Mesenchymal stem cell (in vitro differentiated cells and primary cell): Measurements from ENCODE around the gene TSSK3.

Experiments used
- DNase-seq: peaks from one replicate; pipeline ENCODE4 v3.0.0-alpha.2; 2013
- H2AFZ ChIP-seq: one replicate; pipeline ENCODE4 v1.6.1; 2013; ENCODE audit warnings: low read depth, mild to moderate bottlenecking, control low read depth, inconsistent platforms, low read length, moderate library complexity
- H2AK5ac ChIP-seq: 2 replicates; pipeline ENCODE4 v1.6.1; 2013; ENCODE audit warnings: low read length, moderate library complexity, mild to moderate bottlenecking, inconsistent platforms; ENCODE audit not compliant: severe bottlenecking
- H2BK120ac ChIP-seq: one replicate; pipeline ENCODE4 v1.6.1; 2013; ENCODE audit warnings: low read depth, mild to moderate bottlenecking, inconsistent platforms, low read length, moderate library complexity
- H2BK12ac ChIP-seq, 2 experiments: one replicate each; pipeline ENCODE4 v1.6.1; 2013; ENCODE audit warnings: inconsistent platforms in 2 of 2, low read length in 2 of 2, mild to moderate bottlenecking in 2 of 2, moderate library complexity in 2 of 2, control low read depth in 1 of 2
- H2BK15ac ChIP-seq: one replicate; pipeline ENCODE4 v1.6.1; 2013; ENCODE audit warnings: mild to moderate bottlenecking, low read depth, inconsistent platforms; ENCODE audit not compliant: poor library complexity, severe bottlenecking
- H2BK5ac ChIP-seq: 2 replicates; pipeline ENCODE4 v1.6.1; 2013; ENCODE audit warnings: low read depth, mild to moderate bottlenecking, low read length, control low read depth, inconsistent platforms; ENCODE audit not compliant: poor library complexity, severe bottlenecking
- H3K14ac ChIP-seq, 2 experiments: one replicate each; pipeline ENCODE4 v1.6.1; 2013; ENCODE audit warnings: inconsistent platforms in 2 of 2, low read length in 2 of 2, control low read depth in 1 of 2, mild to moderate bottlenecking in 1 of 2, moderate library complexity in 1 of 2
- H3K18ac ChIP-seq, 2 experiments: one replicate each; pipeline ENCODE4 v1.6.1; 2013; ENCODE audit warnings: inconsistent platforms in 2 of 2, low read length in 2 of 2, control low read depth in 1 of 2, low read depth in 1 of 2, mild to moderate bottlenecking in 1 of 2
- H3K23ac ChIP-seq, 2 experiments: one replicate each; pipeline ENCODE4 v1.6.1; 2013; ENCODE audit warnings: inconsistent platforms in 2 of 2, low read length in 2 of 2, mild to moderate bottlenecking in 2 of 2, moderate library complexity in 2 of 2, control low read depth in 1 of 2
- H3K27ac ChIP-seq: 2 replicates; pipeline ENCODE4 v1.5.1; 2013; ENCODE audit warnings: mild to moderate bottlenecking, moderate library complexity, low read length, control low read depth, inconsistent platforms; ENCODE audit not compliant: poor library complexity, severe bottlenecking
- H3K27me3 ChIP-seq, 2 experiments: 2 replicates each; pipeline versions ENCODE4 v1.6.1 to v1.7.0; 2013; ENCODE audit warnings: low read length in 2 of 2, mild to moderate bottlenecking in 2 of 2, moderate library complexity in 2 of 2, control low read depth in 1 of 2, inconsistent platforms in 1 of 2; ENCODE audit not compliant: control insufficient read depth in 1 of 2, insufficient read depth in 1 of 2
- H3K36me3 ChIP-seq, 2 experiments: 2 replicates each; pipeline versions ENCODE4 v1.6.1 to v1.7.0; 2013; ENCODE audit warnings: low read length in 2 of 2, control low read depth in 1 of 2, inconsistent platforms in 1 of 2, low read depth in 1 of 2, mild to moderate bottlenecking in 1 of 2; ENCODE audit not compliant: insufficient read depth in 2 of 2, control insufficient read depth in 1 of 2
- H3K4ac ChIP-seq, 2 experiments: one replicate each; pipeline ENCODE4 v1.6.1; 2013; ENCODE audit warnings: inconsistent platforms in 2 of 2, low read length in 2 of 2, mild to moderate bottlenecking in 2 of 2, moderate library complexity in 2 of 2, control low read depth in 1 of 2, low read depth in 1 of 2
- H3K4me1 ChIP-seq: 2 replicates; pipeline ENCODE4 v1.6.1; 2013; ENCODE audit warnings: low read depth, low read length, control low read depth; ENCODE audit not compliant: control insufficient read depth, insufficient read depth
- H3K4me2 ChIP-seq: 2 replicates; pipeline ENCODE4 v1.6.1; 2013; ENCODE audit warnings: low read length, mild to moderate bottlenecking, inconsistent platforms; ENCODE audit not compliant: poor library complexity, severe bottlenecking
- H3K4me3 ChIP-seq, 2 experiments: 2 replicates each; pipeline versions ENCODE4 v1.5.1 to v1.7.0; 2013; ENCODE audit warnings: low read length in 2 of 2, mild to moderate bottlenecking in 2 of 2, control low read depth in 1 of 2, low read depth in 1 of 2; ENCODE audit not compliant: insufficient read depth in 1 of 2
- H3K79me1 ChIP-seq: replicated peaks from 2 replicates; pipeline ENCODE4 v1.6.1; 2013; ENCODE audit warnings: mild to moderate bottlenecking, control low read depth, low read length, inconsistent platforms; ENCODE audit not compliant: poor library complexity, severe bottlenecking
- H3K9ac ChIP-seq: 2 replicates; pipeline ENCODE4 v1.7.0; 2013; ENCODE audit warnings: mild to moderate bottlenecking, low read length, moderate library complexity
- H3K9me3 ChIP-seq: 2 replicates; pipeline ENCODE4 v1.7.0; 2013; ENCODE audit warnings: mild to moderate bottlenecking, low read length; ENCODE audit not compliant: control insufficient read depth
- H4K8ac ChIP-seq: one replicate; pipeline ENCODE4 v1.6.1; 2013; ENCODE audit warnings: inconsistent platforms, mild to moderate bottlenecking, low read length, moderate library complexity
- H4K91ac ChIP-seq: one replicate; pipeline ENCODE4 v1.6.1; 2013; ENCODE audit warnings: mild to moderate bottlenecking, low read length, inconsistent platforms
- WGBS: methylation state at CpG from one replicate; pipeline ENCODE4 v1.1.7; 2013; ENCODE audit warnings: mixed read lengths; 5-methylcytosine and 5-hydroxymethylcytosine counted together

Gene TSSK3

GRCh38 chr1:32373996-32374592, 11.8 kb downstream of the TSSK3 start:
- no peak overlapping the region for H3K14ac ChIP-seq
- no peak overlapping the region for H2AFZ ChIP-seq
- no peak overlapping the region for H3K4me3 ChIP-seq
- H3K4me2 ChIP-seq: peak overlapping the region; percentile 12
- H3K4ac ChIP-seq: no peak overlapping the region
- H4K8ac ChIP-seq: no peak overlapping the region
- H2BK15ac ChIP-seq: no peak overlapping the region
- WGBS: 80% methylated on average over 1 of the region's 1 CpG
- H3K18ac ChIP-seq: no peak overlapping the region
- H2BK12ac ChIP-seq: no peak overlapping the region
- no peak overlapping the region for H3K23ac ChIP-seq
- no peak overlapping the region for H2AK5ac ChIP-seq
- H3K9ac ChIP-seq: no peak overlapping the region
- DNase-seq: no peak
- no peak overlapping the region for H4K91ac ChIP-seq
- peaks cover 19% of the 10 kb centered on the region for H3K79me1 ChIP-seq
- no peak overlapping the region for H2BK5ac ChIP-seq
- no peaks in the 10 kb centered on the region for H3K9me3 ChIP-seq
- H3K27ac ChIP-seq: no peak overlapping the region
- no peaks in the 10 kb centered on the region for H3K27me3 ChIP-seq
- H3K36me3 ChIP-seq: peaks cover 65 to 89% of the 10 kb centered on the region in 2 experiments
- H2BK120ac ChIP-seq: no peak overlapping the region
- H3K4me1 ChIP-seq: no peaks in the 10 kb centered on the region

GRCh38 chr1:32376199-32376598, 13.9 kb downstream of the TSSK3 start:
- DNase-seq: no peak
- peaks cover 21% of the 10 kb centered on the region for H3K79me1 ChIP-seq
- no peak overlapping the region for H4K91ac ChIP-seq
- no peak overlapping the region for H2BK15ac ChIP-seq
- H3K27me3 ChIP-seq: no peaks in the 10 kb centered on the region
- H3K36me3 ChIP-seq: peaks cover 85 to 96% of the 10 kb centered on the region in 2 experiments
- no peak overlapping the region for H2BK12ac ChIP-seq
- no peak overlapping the region for H3K18ac ChIP-seq
- no peak overlapping the region for H3K14ac ChIP-seq
- no peak overlapping the region for H2BK120ac ChIP-seq
- no peak overlapping the region for H2AFZ ChIP-seq
- no peak overlapping the region for H3K9ac ChIP-seq
- no peak overlapping the region for H3K27ac ChIP-seq
- H3K4me3 ChIP-seq: no peak overlapping the region
- no peak overlapping the region for H2AK5ac ChIP-seq
- WGBS: 94% methylated on average over 11 of the region's 11 CpGs
- no peak overlapping the region for H4K8ac ChIP-seq
- no peaks in the 10 kb centered on the region for H3K9me3 ChIP-seq
- no peak overlapping the region for H3K4ac ChIP-seq
- no peak overlapping the region for H3K23ac ChIP-seq
- H3K4me1 ChIP-seq: no peaks in the 10 kb centered on the region
- no peak overlapping the region for H2BK5ac ChIP-seq
- no peak overlapping the region for H3K4me2 ChIP-seq

- Histone ChIP-seq H3K9me3 (no peaks in the 10 kb centered on the region), H2AK5ac (no peak overlapping the region), H3K4ac (no peak overlapping the region), H4K8ac (no peak overlapping the region), H3K27ac (no peak overlapping the region), H3K79me1 (peaks cover 15% of the 10 kb centered on the region), H3K9ac (no peak overlapping the region), H3K27me3 (no peaks in the 10 kb centered on the region), H3K23ac (no peak overlapping the region), H2BK5ac (no peak overlapping the region), H4K91ac (no peak overlapping the region), H3K18ac (no peak overlapping the region), H3K4me2 (no peak overlapping the region), H3K4me1 (no peaks in the 10 kb centered on the region), H3K14ac (no peak overlapping the region), H2BK12ac (no peak overlapping the region), H2BK120ac (no peak overlapping the region), H2AFZ (no peak overlapping the region), H2BK15ac (no peak overlapping the region), H3K4me3 (no peak overlapping the region), H3K36me3 (peaks cover 81 to 98% of the 10 kb centered on the region in 2 experiments)
- 97% methylated on average over 12 of the region's 12 CpGs for WGBS
- no peak for DNase-seq
These were observed 15.3 kb downstream of the TSSK3 start for GRCh38 chr1:32377541-32378220.

GRCh38 chr1:32380057-32380456, 17.7 kb downstream of the TSSK3 start:
- H2BK15ac ChIP-seq: no peak overlapping the region
- no peak overlapping the region for H3K14ac ChIP-seq
- no peak overlapping the region for H3K4ac ChIP-seq
- no peak overlapping the region for H3K4me3 ChIP-seq
- H3K79me1 ChIP-seq: peaks cover 14% of the 10 kb centered on the region
- H3K27me3 ChIP-seq: no peaks in the 10 kb centered on the region
- no peak overlapping the region for H3K9ac ChIP-seq
- H3K4me2 ChIP-seq: no peak overlapping the region
- no peak overlapping the region for H3K27ac ChIP-seq
- 98% methylated on average over 9 of the region's 9 CpGs for WGBS
- H3K4me1 ChIP-seq: no peaks in the 10 kb centered on the region
- no peaks in the 10 kb centered on the region for H3K9me3 ChIP-seq
- no peak overlapping the region for H2BK12ac ChIP-seq
- no peak overlapping the region for H3K23ac ChIP-seq
- no peak overlapping the region for H4K91ac ChIP-seq
- H4K8ac ChIP-seq: no peak overlapping the region
- no peak overlapping the region for H2BK120ac ChIP-seq
- H2AK5ac ChIP-seq: no peak overlapping the region
- no peak overlapping the region for H2BK5ac ChIP-seq
- H2AFZ ChIP-seq: no peak overlapping the region
- H3K18ac ChIP-seq: no peak overlapping the region
- peaks cover 71 to 100% of the 10 kb centered on the region in 2 experiments for H3K36me3 ChIP-seq
- DNase-seq: no peak
